MCF 10A (cell line): ENCODE results near the gene BNC2. TPM values are rescaled to one million over a fixed set of nuclear protein-coding genes. Genes with fewer than 3 reads are reported as not detected.

Experiments used
- BruUV-seq: library from RNA; stranded (reverse); fragments of 400-500 nt; replicated peaks from 2 replicates; lab custom pipeline; 2021; lab: Mats Ljungman, UMichigan
- CTCF ChIA-PET: fragments of 300-600 bp; sonication (Branson Sonifier 250); formaldehyde crosslinking; extraction: SDS; loops from one replicate; lab custom pipeline; 2021; ENCODE audit warnings: antibody characterized with exemption, inconsistent platforms; lab: Yijun Ruan, JAX
- POLR2A ChIA-PET: fragments of 300-600, 350-650 bp; sonication (Branson Sonifier 250); formaldehyde crosslinking; extraction: SDS; loops from one replicate; lab custom pipeline; 2020; ENCODE audit warnings: antibody characterized with exemption, inconsistent platforms; lab: Yijun Ruan, JAX
- DNase-seq: peaks from one replicate; pipeline ENCODE4 v3.0.0-alpha.2; 2018; ENCODE audit not compliant: unreplicated experiment
- H3K27ac Mint-ChIP-seq: one replicate; pipeline ENCODE4 v1.8.0; 2022; ENCODE audit warnings: mild to moderate bottlenecking, low read depth, mixed read lengths; ENCODE audit not compliant: unreplicated experiment
- H3K27me3 Mint-ChIP-seq: one replicate; pipeline ENCODE4 v1.8.0; 2022; ENCODE audit warnings: mixed read lengths; ENCODE audit not compliant: insufficient read depth, unreplicated experiment
- H3K36me3 Mint-ChIP-seq: one replicate; pipeline ENCODE4 v1.8.0; 2022; ENCODE audit warnings: mild to moderate bottlenecking, moderate library complexity, mixed read lengths; ENCODE audit not compliant: insufficient read depth, unreplicated experiment
- H3K4me1 Mint-ChIP-seq: one replicate; pipeline ENCODE4 v1.8.0; 2022; ENCODE audit warnings: mixed read lengths; ENCODE audit not compliant: insufficient read depth, unreplicated experiment
- H3K4me3 Mint-ChIP-seq: one replicate; pipeline ENCODE4 v1.8.0; 2022; ENCODE audit warnings: mild to moderate bottlenecking, moderate library complexity, mixed read lengths; ENCODE audit not compliant: unreplicated experiment
- H3K9me3 Mint-ChIP-seq: one replicate; pipeline ENCODE4 v1.8.0; 2022; ENCODE audit warnings: mixed read lengths; ENCODE audit not compliant: unreplicated experiment
- CTCF ChIP-seq: fragments of 200-600 bp; IDR thresholded peaks from one replicate; pipeline ENCODE4 v1.8.0; 2022; ENCODE audit warnings: antibody characterized with exemption, mild to moderate bottlenecking; ENCODE audit not compliant: unreplicated experiment
- intact Hi-C: fragments of 100-400 bp; cut with micrococcal nuclease; formaldehyde crosslinking; loops from 2 replicates; pipeline ENCODE4 v1.14.1; 2022
- total RNA-seq: library from RNA; stranded (reverse); gene quantifications from 2 replicates; pipeline ENCODE4 v1.2.3, GENCODE V29; 2022

The BNC2 gene
- total RNA-seq, 1 experiment from 2014 or later = not detected

GRCh38 chr9:16360247-16360646 lies 510.2 kb downstream of the BNC2 start:
- DNase-seq = no peak
- ChIA-PET POLR2A (interaction anchor here (1.9 kb wide), 1 partner anchor 10 kb away, joined by 5 read pairs; no protein-coding TSS in a partner anchor), CTCF (interaction anchor here (0.6 to 0.9 kb wide), 2 partner anchors 20 to 487 kb away, joined by 3 read pairs; no protein-coding TSS in a partner anchor)
- intact Hi-C loops = no loop called here
- Mint-ChIP-seq H3K36me3 (no peaks in the 10 kb centered on the region), H3K4me3 (no peak overlapping the region), H3K4me1 (no peaks in the 10 kb centered on the region), H3K27ac (no peak overlapping the region), H3K27me3 (no peaks in the 10 kb centered on the region), H3K9me3 (peaks cover 7% of the 10 kb centered on the region)
- TF ChIP-seq CTCF = no peak
- no TSS peak for BruUV-seq
